ENCODE data around the gene RUSF1. TPM values are rescaled to one million over a fixed set of nuclear protein-coding genes. Genes with fewer than 3 reads are reported as not detected.

The RUSF1 gene
- total RNA-seq, 6 donors from 2014 or later: 46.8 to 132 (median 80.6) TPM

DNA sequence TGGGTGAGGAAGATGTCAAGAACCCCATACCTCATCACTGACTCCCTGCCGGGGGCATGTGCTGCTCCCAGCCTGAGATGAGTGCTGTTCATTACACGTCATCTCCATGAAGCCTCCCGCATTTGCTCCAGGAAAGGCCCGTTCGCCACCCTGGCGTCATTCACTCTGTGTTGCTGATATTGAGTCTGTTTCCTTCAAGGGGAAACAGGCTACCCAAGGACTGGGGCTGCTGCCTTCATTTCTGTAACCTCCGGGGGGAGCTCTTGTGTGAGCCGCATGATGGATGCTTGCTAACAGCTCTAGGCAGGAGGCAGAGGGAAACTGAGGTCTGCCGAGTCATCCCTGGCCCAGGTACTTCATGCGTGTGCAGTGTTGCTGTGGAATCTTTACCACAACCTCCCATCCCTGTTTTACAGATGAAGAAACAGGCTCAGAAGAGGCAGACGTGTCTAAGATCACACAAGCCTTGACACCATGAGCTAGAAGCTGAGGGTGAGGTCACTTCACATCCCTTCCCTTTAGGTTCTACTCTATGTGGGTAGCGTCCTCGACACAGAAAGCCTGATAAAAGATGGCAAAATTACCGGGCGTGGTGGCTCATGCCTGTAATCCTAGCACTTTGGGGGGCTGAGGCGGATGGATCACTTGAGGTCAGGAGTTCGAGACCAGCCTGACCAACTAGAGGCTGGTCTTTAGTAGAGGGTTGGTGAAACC is 52.4 kb downstream of the RUSF1 start:
- H3K36me3 ChIP-seq: peaks cover 0 to 4% (median 0%) of the 10 kb centered on the region in 4 donors
- WGBS, 2 donors: 70 to 76% methylated on average over 10 to 17 of the region's 17 CpGs
- H3K27ac ChIP-seq: peak overlapping the region in 1 of 4 donors; percentile 15
- no peak overlapping the region for H3K4me3 ChIP-seq
- H3K27me3 ChIP-seq: no peaks in the 10 kb centered on the region
- TF ChIP-seq, protein P1, sequence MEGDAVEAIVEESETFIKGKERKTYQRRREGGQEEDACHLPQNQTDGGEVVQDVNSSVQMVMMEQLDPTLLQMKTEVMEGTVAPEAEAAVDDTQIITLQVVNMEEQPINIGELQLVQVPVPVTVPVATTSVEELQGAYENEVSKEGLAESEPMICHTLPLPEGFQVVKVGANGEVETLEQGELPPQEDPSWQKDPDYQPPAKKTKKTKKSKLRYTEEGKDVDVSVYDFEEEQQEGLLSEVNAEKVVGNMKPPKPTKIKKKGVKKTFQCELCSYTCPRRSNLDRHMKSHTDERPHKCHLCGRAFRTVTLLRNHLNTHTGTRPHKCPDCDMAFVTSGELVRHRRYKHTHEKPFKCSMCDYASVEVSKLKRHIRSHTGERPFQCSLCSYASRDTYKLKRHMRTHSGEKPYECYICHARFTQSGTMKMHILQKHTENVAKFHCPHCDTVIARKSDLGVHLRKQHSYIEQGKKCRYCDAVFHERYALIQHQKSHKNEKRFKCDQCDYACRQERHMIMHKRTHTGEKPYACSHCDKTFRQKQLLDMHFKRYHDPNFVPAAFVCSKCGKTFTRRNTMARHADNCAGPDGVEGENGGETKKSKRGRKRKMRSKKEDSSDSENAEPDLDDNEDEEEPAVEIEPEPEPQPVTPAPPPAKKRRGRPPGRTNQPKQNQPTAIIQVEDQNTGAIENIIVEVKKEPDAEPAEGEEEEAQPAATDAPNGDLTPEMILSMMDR (IDR thresholded peaks at IDR 0.05): peak in 1 of 6 experiments; percentile 8
- no peak for TF ChIP-seq EP300 (IDR thresholded peaks at IDR 0.05)
- no peak for DNase-seq
- H3K9me3 ChIP-seq: no peaks in the 10 kb centered on the region
- peaks cover 57 to 79% (median 69%) of the 10 kb centered on the region in 4 donors for H3K4me1 ChIP-seq
- no peak for ATAC-seq (ENCODE audit: low FRiP score in 2 of 2)

DNA sequence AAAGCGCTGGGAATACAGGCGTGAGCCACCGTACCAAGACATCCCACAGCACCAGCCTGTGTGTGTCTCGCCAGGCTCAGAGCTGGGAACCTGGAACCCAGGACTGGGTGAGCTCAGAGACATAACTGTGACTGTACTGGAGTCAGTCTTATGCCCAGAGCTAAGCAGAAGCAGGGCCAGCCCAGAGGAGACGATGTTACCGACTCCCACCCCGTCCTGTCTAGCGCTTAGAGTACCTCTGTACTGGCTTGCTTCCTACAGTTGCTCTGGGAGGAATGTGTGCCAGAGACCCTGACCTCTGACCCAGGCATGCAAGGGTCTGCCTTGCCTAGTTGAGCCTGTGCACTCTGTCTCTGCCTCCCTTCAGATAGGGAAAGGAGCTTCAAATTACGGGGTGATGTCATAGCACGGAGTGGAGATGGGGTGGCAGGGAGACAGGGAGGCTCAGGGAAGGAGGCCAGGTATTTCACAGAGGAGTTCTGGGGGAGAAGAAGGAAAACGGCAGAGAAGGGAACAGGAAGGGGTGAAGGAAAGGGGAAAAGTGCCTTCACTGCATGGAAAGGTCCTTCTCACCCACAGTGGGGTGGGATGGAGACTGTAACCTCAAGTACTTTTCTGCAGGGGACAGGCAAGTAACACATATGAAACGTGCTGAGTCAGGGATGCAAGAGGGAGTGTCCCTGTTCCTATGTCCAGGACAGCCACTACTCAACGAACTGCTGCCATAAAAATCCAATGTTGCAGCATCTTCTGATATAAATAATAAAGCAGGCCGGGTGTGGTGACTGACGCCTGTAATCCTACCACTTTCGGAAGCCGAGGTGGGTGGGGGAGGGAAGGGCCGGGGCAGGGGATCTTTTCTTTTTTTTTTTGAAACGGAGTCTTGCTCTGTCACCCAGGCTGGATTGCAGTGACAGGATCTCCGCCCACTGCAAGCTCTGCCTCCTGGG is 54.7 kb downstream of the RUSF1 start:
- Histone ChIP-seq H3K27ac (peak overlapping the region; percentile 3 to 68 (median 35)), H3K9me3 (no peaks in the 10 kb centered on the region), H3K36me3 (peaks cover 0 to 4% (median 0%) of the 10 kb centered on the region in 4 donors), H3K27me3 (no peaks in the 10 kb centered on the region), H3K4me3 (no peak overlapping the region), H3K4me1 (peaks cover 47 to 70% (median 60%) of the 10 kb centered on the region in 4 donors)
- WGBS, 2 donors: 56 to 57% methylated on average over 19 to 20 of the region's 20 CpGs
- TF ChIP-seq EP300 (IDR thresholded peaks at IDR 0.05) (no peak), POLR2A (IDR thresholded peaks at IDR 0.05) (no peak), POLR2AphosphoS5 (IDR thresholded peaks at IDR 0.05) (no peak)
- TF ChIP-seq, protein P1 (IDR thresholded peaks at IDR 0.05): no peak
- peak in 1 of 2 donors; percentile 56 for DNase-seq
- ATAC-seq (ENCODE audit: low FRiP score in 2 of 2): peak in 1 of 2 donors; percentile 41

DNA sequence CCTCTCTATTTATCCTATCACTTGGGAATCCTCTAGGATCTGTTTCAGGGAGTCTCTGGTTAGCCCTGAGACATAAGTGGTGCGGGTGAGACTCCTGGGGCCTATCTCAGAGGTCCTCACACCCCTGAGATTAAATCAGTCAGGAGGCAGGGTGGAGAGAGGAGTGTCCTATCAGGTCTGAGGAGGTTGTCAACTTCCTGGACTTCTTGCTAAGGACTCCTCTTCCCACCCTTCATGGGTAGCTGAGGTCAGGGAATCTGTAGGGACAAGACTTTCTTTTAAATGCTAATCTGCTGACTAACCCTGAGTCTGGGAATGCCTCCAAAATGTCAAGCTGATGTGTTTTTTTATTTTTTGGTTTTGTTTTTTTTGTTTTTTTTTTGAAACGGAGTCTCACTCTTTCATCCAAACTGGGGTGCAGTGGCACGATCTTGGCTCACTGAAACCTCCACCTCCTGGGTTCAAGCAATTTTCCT is 55.5 kb downstream of the RUSF1 start:
- TF ChIP-seq, protein P1 (IDR thresholded peaks at IDR 0.05): no peak
- TF ChIP-seq POLR2A (IDR thresholded peaks at IDR 0.05) (no peak), POLR2AphosphoS5 (IDR thresholded peaks at IDR 0.05) (no peak), EP300 (IDR thresholded peaks at IDR 0.05) (no peak)
- Histone ChIP-seq H3K27ac (peak overlapping the region; percentile 9 to 68 (median 52)), H3K27me3 (no peaks in the 10 kb centered on the region), H3K4me1 (peaks cover 40 to 61% (median 56%) of the 10 kb centered on the region in 4 donors), H3K4me3 (no peak overlapping the region), H3K36me3 (peaks cover 0 to 4% (median 0%) of the 10 kb centered on the region in 4 donors), H3K9me3 (no peaks in the 10 kb centered on the region)
- DNase-seq (no peak), ATAC-seq (ENCODE audit: low FRiP score in 2 of 2) (peak in 1 of 2 donors; percentile 65)
- 67 to 68% methylated on average over 3 of the region's 3 CpGs for WGBS, 2 donors

DNA sequence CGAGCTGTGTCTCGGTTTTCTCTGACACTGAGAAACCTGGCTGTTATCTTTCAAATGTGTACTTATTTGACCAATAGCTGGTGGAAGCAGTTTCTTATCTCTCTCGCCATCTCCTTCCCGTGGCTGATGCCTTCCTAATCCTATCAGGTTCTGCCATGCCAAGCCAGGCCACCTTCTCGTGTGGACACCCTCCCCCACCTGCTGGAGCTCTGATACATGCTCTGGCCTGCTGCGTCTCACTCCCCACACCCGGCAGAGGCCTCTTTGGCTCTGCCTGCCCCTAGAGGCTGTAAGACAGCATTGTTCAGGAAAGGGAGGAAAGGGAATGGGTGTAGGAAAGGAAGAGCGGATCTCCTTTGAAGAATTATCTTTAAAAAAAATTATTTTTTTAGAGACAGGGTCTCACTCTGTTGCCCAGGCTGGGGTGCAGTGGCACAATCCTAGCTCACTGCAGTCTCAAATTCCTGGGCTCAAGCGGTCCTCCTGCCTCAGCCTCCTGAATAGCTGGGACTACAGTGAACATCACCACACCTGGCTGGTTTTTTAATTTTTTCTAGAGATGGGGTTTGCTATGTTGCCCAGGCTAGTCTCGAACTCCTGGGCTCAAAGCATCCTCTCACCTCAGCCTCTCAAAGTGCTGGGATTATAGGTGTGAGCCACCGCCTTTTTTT is 56.4 kb downstream of the RUSF1 start:
- peak overlapping the region in 1 of 4 donors; percentile 61 for H3K27ac ChIP-seq
- H3K36me3 ChIP-seq: peaks cover 0 to 3% (median 0%) of the 10 kb centered on the region in 4 donors
- WGBS, 2 donors: 49 to 51% methylated on average over 11 of the region's 11 CpGs
- no peaks in the 10 kb centered on the region for H3K9me3 ChIP-seq
- H3K4me1 ChIP-seq: peaks cover 31 to 53% (median 48%) of the 10 kb centered on the region in 4 donors
- H3K27me3 ChIP-seq: no peaks in the 10 kb centered on the region
- TF ChIP-seq, protein P1 (IDR thresholded peaks at IDR 0.05): peak; percentile 22 to 53 (median 40)
- no peak for TF ChIP-seq POLR2A (IDR thresholded peaks at IDR 0.05)
- ATAC-seq (ENCODE audit: low FRiP score in 2 of 2) (peak; percentile 71 to 79), DNase-seq (peak in 1 of 2 donors; percentile 46)
- no peak overlapping the region for H3K4me3 ChIP-seq
